Measurements from ENCODE around the gene MKNK1. TPM values are rescaled to one million over a fixed set of nuclear protein-coding genes. Genes with fewer than 3 reads are reported as not detected.
A peak's percentile ranks its signal among the peaks of the same experiment; 100 is the strongest.

Gene MKNK1
- total and polyA plus RNA-seq, 2 donors (not counting 1 experiment from before 2014, with no cell fraction given), result 51.0 to 73.0 TPM

DNA sequence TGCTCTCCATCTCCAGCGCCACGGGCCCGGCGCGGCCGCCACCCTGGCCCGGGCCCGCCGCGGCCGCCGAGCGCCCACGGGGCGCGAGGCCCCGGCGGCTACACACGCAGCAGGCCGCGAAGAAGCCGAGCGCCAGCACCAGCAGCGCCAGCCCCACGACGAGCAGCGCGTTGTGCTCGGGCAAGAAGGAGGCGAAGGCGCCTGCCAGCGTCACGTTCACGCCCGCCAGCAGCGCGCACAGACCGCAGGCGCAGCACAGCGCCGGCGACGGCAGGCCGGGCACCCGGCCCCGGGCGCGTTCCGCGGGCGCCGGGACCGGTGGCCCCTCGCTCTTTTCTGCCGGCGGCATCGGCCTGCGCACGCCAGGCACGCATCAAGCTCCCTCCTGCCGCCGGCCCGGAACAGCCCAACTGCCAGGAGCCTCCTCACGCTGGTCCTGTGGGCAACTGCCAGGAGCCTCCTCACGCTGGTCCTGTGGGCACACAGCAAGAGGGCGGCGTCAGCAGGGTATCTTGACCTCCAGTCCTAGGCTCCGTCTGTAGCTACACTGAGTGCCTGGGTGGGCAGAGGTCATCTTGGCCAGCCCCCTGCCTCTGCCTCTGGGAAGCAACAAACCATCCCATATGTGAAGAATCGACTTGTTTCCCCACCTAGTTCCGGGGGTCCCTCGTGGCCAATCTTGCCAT is 70.7 kb downstream of the MKNK1 start:
- no peak overlapping the region for H3K27ac Mint-ChIP-seq
- POLR2A ChIA-PET, result interaction anchor here (0.9 kb wide), 1 partner anchor 185 kb away, joined by 4 read pairs; no protein-coding TSS in a partner anchor
- H3K36me3 ChIP-seq (replicated peaks in 1 of 2; ENCODE audit: control extremely low read depth in 1 of 2, control insufficient read depth in 1 of 2, extremely low read depth in 1 of 2, insufficient read depth in 2 of 2, low read length in 1 of 2), result no peaks in the 10 kb centered on the region
- intact Hi-C loops (cut with micrococcal nuclease), result loop anchor here (1.0 kb wide), 1 partner anchor 192 kb away; no protein-coding TSS in a partner anchor
- H2AFZ ChIP-seq (ENCODE audit: insufficient read depth, low read depth, low read length, poor library complexity, severe bottlenecking), result peak overlapping the region; percentile 54
- 6% methylated on average over 71 of the region's 71 CpGs for WGBS (ENCODE audit: insufficient coverage)
- no peaks in the 10 kb centered on the region for H3K79me2 ChIP-seq (ENCODE audit: control insufficient read depth, insufficient read depth, low read length)
- peaks cover 0 to 40% (median 14%) of the 10 kb centered on the region in 4 experiments for H3K27me3 ChIP-seq (replicated peaks in 1 of 4; ENCODE audit: control extremely low read depth in 1 of 4, control insufficient read depth in 3 of 4, insufficient read depth in 4 of 4, low read length in 3 of 4)
- peak overlapping the region; percentile 83 for H3K4me3 Mint-ChIP-seq
- no peak for TF ChIP-seq EZH2 (IDR thresholded peaks at IDR 0.05; ENCODE audit: borderline replicate concordance, insufficient read depth, low read depth, low read length, poor library complexity, severe bottlenecking)
- TF ChIP-seq, protein P1, sequence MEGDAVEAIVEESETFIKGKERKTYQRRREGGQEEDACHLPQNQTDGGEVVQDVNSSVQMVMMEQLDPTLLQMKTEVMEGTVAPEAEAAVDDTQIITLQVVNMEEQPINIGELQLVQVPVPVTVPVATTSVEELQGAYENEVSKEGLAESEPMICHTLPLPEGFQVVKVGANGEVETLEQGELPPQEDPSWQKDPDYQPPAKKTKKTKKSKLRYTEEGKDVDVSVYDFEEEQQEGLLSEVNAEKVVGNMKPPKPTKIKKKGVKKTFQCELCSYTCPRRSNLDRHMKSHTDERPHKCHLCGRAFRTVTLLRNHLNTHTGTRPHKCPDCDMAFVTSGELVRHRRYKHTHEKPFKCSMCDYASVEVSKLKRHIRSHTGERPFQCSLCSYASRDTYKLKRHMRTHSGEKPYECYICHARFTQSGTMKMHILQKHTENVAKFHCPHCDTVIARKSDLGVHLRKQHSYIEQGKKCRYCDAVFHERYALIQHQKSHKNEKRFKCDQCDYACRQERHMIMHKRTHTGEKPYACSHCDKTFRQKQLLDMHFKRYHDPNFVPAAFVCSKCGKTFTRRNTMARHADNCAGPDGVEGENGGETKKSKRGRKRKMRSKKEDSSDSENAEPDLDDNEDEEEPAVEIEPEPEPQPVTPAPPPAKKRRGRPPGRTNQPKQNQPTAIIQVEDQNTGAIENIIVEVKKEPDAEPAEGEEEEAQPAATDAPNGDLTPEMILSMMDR (IDR thresholded peaks at IDR 0.05), result no peak
- H3K9me3 ChIP-seq (ENCODE audit: control extremely low read depth in 1 of 3, control insufficient read depth in 2 of 3, insufficient read depth in 1 of 3, low read length in 2 of 3), result no peaks in the 10 kb centered on the region
- H3K4me3 ChIP-seq (ENCODE audit: control extremely low read depth in 1 of 5, extremely low read depth in 1 of 5, insufficient read depth in 1 of 5, low read depth in 2 of 5, low read length in 4 of 5), result peak overlapping the region in 3 of 5 experiments; percentile 23 to 29 (median 27)
- ATAC-seq (ENCODE audit: low read depth) (peak; percentile 47), DNase-seq (peak; percentile 48)
- H3K27me3 Mint-ChIP-seq, result peaks cover 58% of the 10 kb centered on the region
- H3K9ac ChIP-seq (ENCODE audit: low read length), result peak overlapping the region; percentile 35
- H3K4me1 ChIP-seq (ENCODE audit: control insufficient read depth in 2 of 2, insufficient read depth in 2 of 2, low read length in 2 of 2), result peaks cover 0 to 6% of the 10 kb centered on the region in 2 donors
- peaks cover 7% of the 10 kb centered on the region for H3K9me3 Mint-ChIP-seq (ENCODE audit: insufficient read depth)
- no peaks in the 10 kb centered on the region for H4K20me1 ChIP-seq (ENCODE audit: control insufficient read depth, insufficient read depth, low read length, poor library complexity, severe bottlenecking)
- peaks cover 3% of the 10 kb centered on the region for H3K4me1 Mint-ChIP-seq
- no peak overlapping the region for H3K27ac ChIP-seq (ENCODE audit: low read length in 2 of 2)
- H3K4me2 ChIP-seq (replicated peaks; ENCODE audit: low read depth, low read length, poor library complexity, severe bottlenecking), result peak overlapping the region; percentile 66
- CTCF ChIA-PET, result interaction anchor here (1.6 to 8.2 kb wide), 4 partner anchors 25 to 192 kb away, joined by 3 to 122 read pairs (median 14); no protein-coding TSS in a partner anchor
